ENCODE results near the gene KIDINS220. TPM values are rescaled to one million over a fixed set of nuclear protein-coding genes. Genes with fewer than 3 reads are reported as not detected.

Gene KIDINS220
- total and polyA plus RNA-seq, 9 of the 15 experiments (the other 6 are each of a cell fraction or from before 2014, with no cell fraction given) = 15.2 to 48.0 (median 34.4) TPM

- TF ChIP-seq RHOXF2B (CRISPR knock-in tag; conservative IDR thresholded peaks at IDR 0.05) (no peak), NCOA6 (IDR thresholded peaks at IDR 0.05) (no peak), NFATC3 (IDR thresholded peaks at IDR 0.05) (no peak), ZFP36 (IDR thresholded peaks at IDR 0.05; ENCODE audit: low read depth, low read length, partially characterized antibody) (peak; percentile 18), ZNF140 (CRISPR knock-in tag; IDR thresholded peaks at IDR 0.05) (no peak), ZNF644 (tag; IDR thresholded peaks at IDR 0.05; ENCODE audit: low read depth) (no peak), HNRNPL (IDR thresholded peaks at IDR 0.05; ENCODE audit: low read depth, low read length) (no peak), E2F1 (CRISPR knock-in tag; IDR thresholded peaks at IDR 0.05) (no peak), STAG1 (CRISPR knock-in tag; IDR thresholded peaks at IDR 0.05; ENCODE audit: borderline replicate concordance) (no peak), TAF1 (IDR thresholded peaks at IDR 0.05; ENCODE audit: control insufficient read depth, extremely low read depth, insufficient read depth, low read length, severe bottlenecking) (no peak), ZNF696 (CRISPR knock-in tag; conservative IDR thresholded peaks at IDR 0.05) (no peak), ZNF318 (IDR thresholded peaks at IDR 0.05; ENCODE audit: borderline replicate concordance in 1 of 2, low read depth in 1 of 2) (peak in 1 of 2 experiments; percentile 51; a peak in 1 of 4 replicates), RBM14 (IDR thresholded peaks at IDR 0.05; ENCODE audit: borderline replicate concordance, insufficient read depth, low read depth, low read length) (no peak), RBM22 (IDR thresholded peaks at IDR 0.05; ENCODE audit: low read depth, low read length, poor library complexity, severe bottlenecking) (no peak), CEBPB (tag; IDR thresholded peaks at IDR 0.05) (no peak; the same call in 1 of the 2 replicates), ZC3H4 (CRISPR knock-in tag; IDR thresholded peaks at IDR 0.05; ENCODE audit: borderline replicate concordance) (no peak)
- TF ChIP-seq, protein P1, sequence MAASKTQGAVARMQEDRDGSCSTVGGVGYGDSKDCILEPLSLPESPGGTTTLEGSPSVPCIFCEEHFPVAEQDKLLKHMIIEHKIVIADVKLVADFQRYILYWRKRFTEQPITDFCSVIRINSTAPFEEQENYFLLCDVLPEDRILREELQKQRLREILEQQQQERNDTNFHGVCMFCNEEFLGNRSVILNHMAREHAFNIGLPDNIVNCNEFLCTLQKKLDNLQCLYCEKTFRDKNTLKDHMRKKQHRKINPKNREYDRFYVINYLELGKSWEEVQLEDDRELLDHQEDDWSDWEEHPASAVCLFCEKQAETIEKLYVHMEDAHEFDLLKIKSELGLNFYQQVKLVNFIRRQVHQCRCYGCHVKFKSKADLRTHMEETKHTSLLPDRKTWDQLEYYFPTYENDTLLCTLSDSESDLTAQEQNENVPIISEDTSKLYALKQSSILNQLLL (CRISPR knock-in tag; IDR thresholded peaks at IDR 0.05; ENCODE audit: borderline replicate concordance) = no peak
These were observed 33.6 kb downstream of the KIDINS220 start (continued) for GRCh38 chr2:8803658-8804379.

Data from K562 (cell line).